Chondrocyte (in vitro differentiated cells): Measurements from ENCODE around the gene BPNT1. TPM values are rescaled to one million over a fixed set of nuclear protein-coding genes. Genes with fewer than 3 reads are reported as not detected.
"Not testable (repeated sequence)": the region's sequence is repeated elsewhere in the genome, so short reads cannot be mapped to it uniquely, and the experiment has no call there.

Source experiments
- DNase-seq: peaks from one replicate; pipeline ENCODE4 v3.0.0; 2021; ENCODE audit warnings: mixed read lengths, low spot score
- H3K27ac Mint-ChIP-seq: one replicate; pipeline ENCODE4 v1.8.0; 2021; ENCODE audit warnings: mild to moderate bottlenecking, moderate library complexity, mixed read lengths; ENCODE audit not compliant: unreplicated experiment
- H3K27me3 Mint-ChIP-seq: 2 replicates; pipeline ENCODE4 v1.8.0; 2021; ENCODE audit warnings: low read depth, mixed read lengths
- H3K36me3 Mint-ChIP-seq: 2 replicates; pipeline ENCODE4 v1.8.0; 2021; ENCODE audit warnings: low read depth, mixed read lengths
- H3K4me1 Mint-ChIP-seq: 2 replicates; pipeline ENCODE4 v1.8.0; 2021; ENCODE audit warnings: low read depth, mild to moderate bottlenecking, mixed read lengths
- H3K4me3 Mint-ChIP-seq: one replicate; pipeline ENCODE4 v1.8.0; 2021; ENCODE audit warnings: mild to moderate bottlenecking, moderate library complexity, mixed read lengths; ENCODE audit not compliant: unreplicated experiment
- H3K9me3 Mint-ChIP-seq: 2 replicates; pipeline ENCODE4 v1.8.0; 2021; ENCODE audit warnings: low read depth, mixed read lengths
- total RNA-seq: library from RNA; stranded (reverse); gene quantifications from 3 replicates; pipeline ENCODE4 v1.2.1, GENCODE V29; 2021
- TF ChIP-seq, protein P1 (sequence below): fragments of 200-600 bp; sonication (generic); IDR thresholded peaks from 2 replicates; pipeline ENCODE4 v1.5.0; 2021; ENCODE audit warnings: antibody characterized with exemption, mild to moderate bottlenecking, moderate library complexity

Gene BPNT1
- total RNA-seq, 1 donor from 2014 or later, result 16.3 TPM

DNA sequence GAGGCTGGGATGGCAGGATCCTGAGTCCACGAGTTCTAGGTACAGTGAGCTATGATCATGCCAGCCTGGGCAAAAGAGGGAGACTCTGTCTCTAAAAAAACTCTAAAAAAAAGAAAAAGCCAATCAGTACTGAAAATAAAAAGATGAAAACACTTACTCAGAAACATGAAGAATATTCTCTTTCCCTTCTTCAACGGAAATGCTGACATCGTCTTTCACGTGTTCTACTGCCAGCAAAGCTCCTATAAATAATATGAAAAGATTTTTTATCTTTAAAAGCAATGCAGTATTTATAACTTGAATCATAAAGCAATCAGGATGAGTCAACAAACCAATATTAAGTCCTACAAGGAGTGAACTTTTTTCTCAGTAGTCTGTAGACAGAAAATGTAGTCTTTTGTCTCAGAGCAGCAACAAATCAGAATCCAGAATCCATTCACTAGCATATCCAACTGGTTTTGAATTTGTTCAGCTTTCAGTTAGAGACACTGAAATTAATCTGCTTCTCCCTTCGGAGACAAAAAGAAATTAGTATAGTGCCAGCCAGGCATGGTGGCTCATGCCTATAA, 49.5 kb downstream of the BPNT1 start:
- Mint-ChIP-seq H3K4me1 (peaks cover 37% of the 10 kb centered on the region), H3K27ac (no peak overlapping the region), H3K4me3 (no peak overlapping the region), H3K9me3 (no peaks in the 10 kb centered on the region), H3K36me3 (peaks cover 18% of the 10 kb centered on the region), H3K27me3 (no peaks in the 10 kb centered on the region)
- TF ChIP-seq, protein P1, sequence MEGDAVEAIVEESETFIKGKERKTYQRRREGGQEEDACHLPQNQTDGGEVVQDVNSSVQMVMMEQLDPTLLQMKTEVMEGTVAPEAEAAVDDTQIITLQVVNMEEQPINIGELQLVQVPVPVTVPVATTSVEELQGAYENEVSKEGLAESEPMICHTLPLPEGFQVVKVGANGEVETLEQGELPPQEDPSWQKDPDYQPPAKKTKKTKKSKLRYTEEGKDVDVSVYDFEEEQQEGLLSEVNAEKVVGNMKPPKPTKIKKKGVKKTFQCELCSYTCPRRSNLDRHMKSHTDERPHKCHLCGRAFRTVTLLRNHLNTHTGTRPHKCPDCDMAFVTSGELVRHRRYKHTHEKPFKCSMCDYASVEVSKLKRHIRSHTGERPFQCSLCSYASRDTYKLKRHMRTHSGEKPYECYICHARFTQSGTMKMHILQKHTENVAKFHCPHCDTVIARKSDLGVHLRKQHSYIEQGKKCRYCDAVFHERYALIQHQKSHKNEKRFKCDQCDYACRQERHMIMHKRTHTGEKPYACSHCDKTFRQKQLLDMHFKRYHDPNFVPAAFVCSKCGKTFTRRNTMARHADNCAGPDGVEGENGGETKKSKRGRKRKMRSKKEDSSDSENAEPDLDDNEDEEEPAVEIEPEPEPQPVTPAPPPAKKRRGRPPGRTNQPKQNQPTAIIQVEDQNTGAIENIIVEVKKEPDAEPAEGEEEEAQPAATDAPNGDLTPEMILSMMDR, result no peak
- DNase-seq, result no peak

DNA sequence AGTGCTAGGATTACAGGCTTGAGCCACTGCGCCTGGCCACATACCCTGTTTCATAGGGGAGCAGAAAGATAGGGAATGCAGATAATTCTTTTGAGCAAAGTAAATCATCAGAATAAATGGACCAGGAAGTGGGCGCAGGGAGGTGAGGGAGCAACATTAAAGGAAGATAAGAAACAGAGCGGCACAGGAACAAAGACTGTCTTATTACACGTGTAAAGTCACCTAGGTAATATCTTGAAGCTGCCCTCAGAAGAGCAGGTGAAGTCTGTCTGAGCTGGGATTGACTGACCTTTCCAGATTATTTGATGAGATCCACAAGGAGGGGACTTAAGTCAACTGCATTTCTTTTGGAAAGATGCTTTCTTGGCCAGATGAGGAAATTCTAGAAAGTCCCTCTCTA, 50.9 kb downstream of the BPNT1 start:
- TF ChIP-seq, protein P1, result no peak
- no peaks in the 10 kb centered on the region for H3K9me3 Mint-ChIP-seq
- no peaks in the 10 kb centered on the region for H3K27me3 Mint-ChIP-seq
- H3K4me3 Mint-ChIP-seq, result no peak overlapping the region
- H3K36me3 Mint-ChIP-seq, result peaks cover 20% of the 10 kb centered on the region
- DNase-seq, result no peak
- H3K4me1 Mint-ChIP-seq, result peaks cover 27% of the 10 kb centered on the region
- peak overlapping the region; percentile 79 for H3K27ac Mint-ChIP-seq

DNA sequence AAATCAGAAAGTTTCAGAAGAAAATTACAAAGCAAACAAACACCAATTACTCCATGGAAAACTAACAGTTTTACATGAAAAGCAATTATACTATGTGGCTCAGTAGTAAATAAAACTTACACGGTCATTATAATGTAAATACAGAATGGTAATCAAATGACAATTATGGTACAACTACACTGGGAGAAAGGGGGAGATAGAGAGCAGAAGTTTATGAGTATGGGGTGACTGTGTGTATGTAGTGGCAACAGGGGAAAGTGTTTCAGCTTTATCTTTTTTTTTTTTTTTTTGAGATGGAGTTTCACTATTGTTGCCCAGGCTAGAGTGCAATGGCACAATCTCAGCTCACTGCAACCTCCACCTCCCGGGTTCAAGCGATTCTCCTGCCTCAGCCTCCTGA, 51.8 kb downstream of the BPNT1 start:
- H3K4me3 Mint-ChIP-seq, H3K9me3 Mint-ChIP-seq, H3K27me3 Mint-ChIP-seq, DNase-seq: not testable (repeated sequence)
- H3K4me1 Mint-ChIP-seq, result peaks cover 20% of the 10 kb centered on the region
- peaks cover 18% of the 10 kb centered on the region for H3K36me3 Mint-ChIP-seq
- TF ChIP-seq, protein P1, result peak; percentile 35
- H3K27ac Mint-ChIP-seq, result peak overlapping the region; percentile 36

DNA sequence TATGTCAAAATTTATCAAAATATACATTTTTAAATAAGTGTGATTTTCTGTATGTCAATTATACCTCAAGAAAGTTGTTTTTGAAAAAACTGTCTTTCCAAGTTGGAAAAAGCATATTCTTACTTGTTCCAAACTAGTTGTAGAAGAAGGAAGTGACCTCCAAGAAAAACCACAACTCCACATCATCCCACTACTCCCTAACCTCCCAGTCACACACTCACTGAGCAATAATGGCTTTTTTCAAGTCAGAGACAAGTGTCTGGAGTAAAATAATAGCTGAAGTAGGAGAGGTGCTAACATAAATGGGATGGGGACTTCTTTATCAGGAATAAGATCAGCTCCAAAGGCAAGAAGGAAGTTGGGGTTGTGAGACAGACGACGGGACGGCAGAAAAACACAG, 56.7 kb downstream of the BPNT1 start:
- H3K4me1 Mint-ChIP-seq, result peaks cover 16% of the 10 kb centered on the region
- TF ChIP-seq, protein P1, result no peak
- no peak overlapping the region for H3K4me3 Mint-ChIP-seq
- H3K36me3 Mint-ChIP-seq, result peaks cover 26% of the 10 kb centered on the region
- H3K27ac Mint-ChIP-seq, result no peak overlapping the region
- DNase-seq, result no peak
- H3K27me3 Mint-ChIP-seq, result no peaks in the 10 kb centered on the region
- H3K9me3 Mint-ChIP-seq, result no peaks in the 10 kb centered on the region

DNA sequence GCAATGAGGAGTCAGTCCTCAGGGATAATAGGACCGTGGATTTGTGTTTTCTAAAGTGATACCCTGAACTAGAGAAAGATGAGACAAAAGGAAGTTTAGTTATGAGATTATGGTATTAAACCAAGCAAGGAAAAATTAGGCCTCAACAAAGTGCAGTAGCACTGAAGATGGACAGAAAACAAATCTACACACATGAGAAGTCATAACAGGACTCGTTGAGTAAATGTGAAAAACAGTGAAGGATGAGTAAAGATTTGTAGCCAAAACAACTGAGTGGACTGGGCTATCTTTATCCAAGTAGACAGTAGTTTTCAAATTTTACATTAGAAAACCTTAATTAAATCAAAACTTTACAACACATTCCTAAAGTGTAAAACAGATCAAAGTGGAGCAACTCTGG, 58.3 kb downstream of the BPNT1 start:
- Mint-ChIP-seq H3K27ac (no peak overlapping the region), H3K27me3 (no peaks in the 10 kb centered on the region), H3K36me3 (peaks cover 21% of the 10 kb centered on the region), H3K4me3 (no peak overlapping the region), H3K9me3 (no peaks in the 10 kb centered on the region), H3K4me1 (peaks cover 6% of the 10 kb centered on the region)
- no peak for DNase-seq
- TF ChIP-seq, protein P1, result no peak
